Tibial nerve (tissue), 4 donors: Measurements from ENCODE around the gene SETDB1. TPM values are rescaled to one million over a fixed set of nuclear protein-coding genes. Genes with fewer than 3 reads are reported as not detected.

ENCODE experiments used
- DNase-seq, 2 donors: peaks; one replicate each; pipeline ENCODE4 v3.0.0-alpha.2; 2019; ENCODE audit warnings: low spot score in 2 of 2
- H3K27ac ChIP-seq, 4 donors: fragments of 200-600 bp; sonication (generic) in 3 of 4; one replicate each; pipeline ENCODE4 v1.5.1; 2017 to 2019; ENCODE audit warnings: mild to moderate bottlenecking in 1 of 4
- H3K27me3 ChIP-seq, 2 donors: fragments of 200-600 bp; sonication (generic) in 1 of 2; one replicate each; pipeline versions ENCODE4 v1.5.1 to v1.6.0; 2017 to 2019
- H3K36me3 ChIP-seq, 3 donors: fragments of 200-600 bp; sonication (generic); one replicate each; pipeline ENCODE4 v1.5.1; 2018 to 2019
- H3K4me1 ChIP-seq, 4 donors: fragments of 200-600 bp; sonication (generic) in 3 of 4; one replicate each; pipeline ENCODE4 v1.5.1; 2017 to 2019
- H3K4me3 ChIP-seq, 4 donors: fragments of 200-600 bp; sonication (generic) in 3 of 4; one replicate each; pipeline ENCODE4 v1.5.1; 2017 to 2019; ENCODE audit warnings: mild to moderate bottlenecking in 1 of 4, moderate library complexity in 1 of 4
- H3K9me3 ChIP-seq, 4 donors: fragments of 200-600 bp; sonication (generic) in 3 of 4; one replicate each; pipeline ENCODE4 v1.5.1; 2017 to 2019
- CTCF ChIP-seq, 5 experiments: fragments of 200-600 bp in 3 of 5; fragments of 450-650 bp in 2 of 5; sonication (generic) in 3 of 5; IDR thresholded peaks; one replicate each; pipeline ENCODE4 v1.5.1; 2016 to 2019; ENCODE audit warnings: antibody characterized with exemption in 5 of 5, mild to moderate bottlenecking in 3 of 5, moderate library complexity in 2 of 5
- EP300 ChIP-seq, 2 donors: sonication (generic); formaldehyde crosslinking; IDR thresholded peaks; one replicate each; pipeline ENCODE4 v1.6.1; 2017; ENCODE audit warnings: antibody characterized with exemption in 2 of 2, mild to moderate bottlenecking in 1 of 2
- POLR2A ChIP-seq, 2 donors: fragments of 450-650 bp; IDR thresholded peaks; one replicate each; pipeline ENCODE4 v1.6.1; 2017; ENCODE audit warnings: antibody characterized with exemption in 2 of 2, mild to moderate bottlenecking in 2 of 2, moderate library complexity in 2 of 2
- WGBS, 2 donors: methylation state at CpG; one replicate each; pipeline ENCODE4 v1.1.5; 2018; 5-methylcytosine and 5-hydroxymethylcytosine counted together
- total RNA-seq, 4 donors: library from RNA; depleted of rRNA; stranded (reverse); fragments of >200 nt; gene quantifications; one replicate each; pipeline ENCODE4 v1.1.0, GENCODE V29; 2016

Gene SETDB1
- total RNA-seq, 4 donors from 2014 or later = 30.6 to 42.9 (median 35.3) TPM

GRCh38 chr1:150992626-150993025 is 66.5 kb downstream of the SETDB1 start:
- H3K27ac ChIP-seq = peak overlapping the region in 2 of 4 donors; percentile 34 to 58
- no peak overlapping the region for H3K4me3 ChIP-seq
- peaks cover 0 to 34% (median 8%) of the 10 kb centered on the region in 4 donors for H3K4me1 ChIP-seq
- no peaks in the 10 kb centered on the region for H3K9me3 ChIP-seq
- H3K27me3 ChIP-seq = no peaks in the 10 kb centered on the region
- WGBS, 2 donors = 31 to 37% methylated on average over 4 of the region's 4 CpGs
- H3K36me3 ChIP-seq = peaks cover 0 to 14% (median 3%) of the 10 kb centered on the region in 3 donors
- no peak for DNase-seq
- TF ChIP-seq EP300 (IDR thresholded peaks at IDR 0.05) = no peak
- TF ChIP-seq CTCF (IDR thresholded peaks at IDR 0.05) = no peak
- no peak for TF ChIP-seq POLR2A (IDR thresholded peaks at IDR 0.05)

- Histone ChIP-seq H3K4me3 (no peak overlapping the region), H3K36me3 (peaks cover 0 to 30% (median 8%) of the 10 kb centered on the region in 3 donors), H3K27me3 (no peaks in the 10 kb centered on the region), H3K27ac (peak overlapping the region; percentile 13 to 85 (median 53)), H3K9me3 (no peaks in the 10 kb centered on the region), H3K4me1 (peaks cover 0 to 47% (median 9%) of the 10 kb centered on the region in 4 donors)
- 84 to 85% methylated on average over 3 of the region's 3 CpGs for WGBS, 2 donors
- DNase-seq = no peak
- TF ChIP-seq POLR2A (IDR thresholded peaks at IDR 0.05) (no peak), EP300 (IDR thresholded peaks at IDR 0.05) (no peak), CTCF (IDR thresholded peaks at IDR 0.05) (no peak)
These were observed 68.1 kb downstream of the SETDB1 start for GRCh38 chr1:150994248-150994647.

GRCh38 chr1:150995460-150995859 is 69.3 kb downstream of the SETDB1 start:
- DNase-seq = no peak
- Histone ChIP-seq H3K36me3 (peaks cover 0 to 42% (median 8%) of the 10 kb centered on the region in 3 donors), H3K4me3 (peak overlapping the region in 1 of 4 donors; percentile 6), H3K4me1 (peaks cover 0 to 59% (median 11%) of the 10 kb centered on the region in 4 donors), H3K27me3 (no peaks in the 10 kb centered on the region), H3K27ac (peak overlapping the region; percentile 41 to 85 (median 66)), H3K9me3 (no peaks in the 10 kb centered on the region)
- TF ChIP-seq CTCF (IDR thresholded peaks at IDR 0.05) (no peak), POLR2A (IDR thresholded peaks at IDR 0.05) (no peak), EP300 (IDR thresholded peaks at IDR 0.05) (no peak)
- WGBS, 2 donors = 40 to 48% methylated on average over 4 of the region's 4 CpGs

- Histone ChIP-seq H3K27me3 (no peaks in the 10 kb centered on the region), H3K4me3 (peak overlapping the region in 1 of 4 donors; percentile 6), H3K27ac (peak overlapping the region; percentile 41 to 85 (median 66)), H3K36me3 (peaks cover 0 to 47% (median 8%) of the 10 kb centered on the region in 3 donors), H3K4me1 (peaks cover 0 to 59% (median 11%) of the 10 kb centered on the region in 4 donors), H3K9me3 (no peaks in the 10 kb centered on the region)
- 24 to 27% methylated on average over 9 of the region's 9 CpGs for WGBS, 2 donors
- TF ChIP-seq POLR2A (IDR thresholded peaks at IDR 0.05) (no peak), CTCF (IDR thresholded peaks at IDR 0.05) (peak; percentile 74 to 90 (median 87)), EP300 (IDR thresholded peaks at IDR 0.05) (peak in 1 of 2 donors; percentile 53)
- peak in 1 of 2 donors; percentile 67 for DNase-seq
These were observed 69.7 kb downstream of the SETDB1 start for GRCh38 chr1:150995896-150996295.

GRCh38 chr1:150997126-150997872 is 71.1 kb downstream of the SETDB1 start:
- H3K4me3 ChIP-seq = no peak overlapping the region
- WGBS, 2 donors = 85 to 91% methylated on average over 19 to 20 of the region's 20 CpGs
- TF ChIP-seq POLR2A (IDR thresholded peaks at IDR 0.05) = no peak
- TF ChIP-seq EP300 (IDR thresholded peaks at IDR 0.05) = no peak
- TF ChIP-seq CTCF (IDR thresholded peaks at IDR 0.05) = no peak
- peaks cover 0 to 61% (median 8%) of the 10 kb centered on the region in 3 donors for H3K36me3 ChIP-seq
- H3K4me1 ChIP-seq = peaks cover 0 to 72% (median 16%) of the 10 kb centered on the region in 4 donors
- H3K9me3 ChIP-seq = no peaks in the 10 kb centered on the region
- H3K27me3 ChIP-seq = no peaks in the 10 kb centered on the region
- peak overlapping the region in 3 of 4 donors; percentile 14 to 86 (median 85) for H3K27ac ChIP-seq
- no peak for DNase-seq
